Non-pigmented ciliary epithelial cell (primary cell): ENCODE data around the gene LRRC32.

Experiments used
- DNase-seq: peaks from one replicate; pipeline ENCODE4 v3.0.0-alpha.2; 2010; ENCODE audit warnings: low read depth

The LRRC32 gene

DNA sequence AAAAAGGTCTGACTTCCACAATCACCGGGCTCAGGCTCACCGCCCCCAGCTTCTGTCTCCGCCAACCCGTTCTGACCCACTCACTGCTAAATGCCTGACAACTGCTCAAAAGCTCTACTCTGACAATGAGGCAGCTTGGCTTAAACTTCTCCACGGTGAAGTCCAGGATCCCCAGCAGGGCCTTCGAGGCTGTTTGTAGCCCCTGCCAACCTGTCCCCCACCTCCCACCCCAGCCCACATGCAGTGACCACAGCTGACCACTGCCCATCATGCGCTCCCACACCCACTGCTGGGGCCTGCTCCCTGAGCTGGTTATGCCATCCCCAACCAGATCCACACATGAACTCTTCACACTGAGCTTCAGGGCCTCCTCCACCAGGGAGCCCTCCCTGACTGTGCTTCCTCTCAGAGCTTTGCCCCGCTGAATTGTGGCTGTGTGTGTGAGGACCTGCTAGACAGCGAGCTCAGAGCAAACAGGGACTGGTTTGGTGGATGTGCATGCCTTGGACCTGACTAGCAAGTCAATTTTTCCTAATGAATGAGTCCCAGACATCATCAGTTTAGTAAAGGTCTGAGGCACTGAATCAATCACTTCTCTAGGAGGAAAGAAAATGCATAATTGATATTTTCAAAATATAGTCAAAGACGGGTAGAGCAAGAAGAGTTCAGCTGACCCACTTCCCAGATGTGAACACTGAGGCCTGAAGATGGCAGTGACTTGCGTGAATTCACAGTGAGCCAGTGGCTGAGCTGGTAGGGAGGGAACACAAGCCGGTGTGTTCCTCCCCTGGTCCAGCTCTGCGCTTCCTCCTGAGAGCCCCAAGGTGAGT, 7.7 kb downstream of the LRRC32 start:
- no peak for DNase-seq

DNA sequence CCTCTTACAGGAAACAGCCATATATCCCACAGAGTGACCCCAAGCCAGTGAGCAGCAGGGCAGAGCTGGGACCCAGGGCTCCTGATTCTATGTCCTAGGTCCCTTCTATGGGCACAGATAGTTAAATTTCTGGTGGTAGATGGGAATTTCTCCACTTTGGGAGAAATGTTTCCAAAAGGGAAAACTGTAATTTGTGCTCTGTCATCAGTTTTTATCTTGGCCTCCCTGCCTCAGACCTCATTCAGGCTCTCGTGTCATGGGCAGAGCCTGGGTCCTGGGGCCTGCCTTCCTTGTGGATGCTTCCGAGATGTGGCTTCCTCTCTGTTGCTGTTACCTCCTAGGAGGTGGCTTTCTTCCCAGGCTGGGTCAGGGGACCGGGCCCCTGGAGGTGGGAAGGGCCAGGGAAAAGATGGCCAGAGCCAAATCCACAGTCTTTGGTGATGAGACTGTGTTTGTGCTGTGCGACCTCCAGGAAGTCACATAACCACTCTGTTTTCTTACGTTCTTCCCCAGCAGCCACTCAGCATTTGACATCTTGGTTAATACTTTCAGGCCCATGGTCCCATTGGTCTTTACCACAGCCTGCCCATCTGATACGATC, 8.6 kb downstream of the LRRC32 start:
- DNase-seq = no peak

DNA sequence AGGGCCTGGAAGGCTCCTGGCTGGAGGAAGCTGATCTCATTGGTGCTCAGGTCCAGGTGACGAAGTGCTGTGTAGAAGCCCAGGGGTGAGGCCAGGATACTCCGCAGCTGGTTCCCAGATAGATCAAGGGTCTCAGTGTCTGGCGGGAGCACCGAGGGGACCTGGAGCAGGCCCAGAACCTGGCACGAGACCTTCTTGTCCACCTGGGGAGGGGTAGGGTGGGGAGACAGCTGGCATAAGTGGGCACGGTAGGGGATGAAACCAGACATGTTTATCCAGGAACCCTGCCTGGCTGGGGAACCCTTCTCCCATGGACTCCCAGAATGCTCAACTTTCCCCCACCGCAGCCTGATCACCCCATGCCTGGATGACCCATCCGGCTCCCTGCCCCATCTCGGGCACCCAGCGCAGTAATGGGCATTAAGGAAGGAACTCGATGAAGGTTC, 9.2 kb downstream of the LRRC32 start:
- DNase-seq = no peak

DNA sequence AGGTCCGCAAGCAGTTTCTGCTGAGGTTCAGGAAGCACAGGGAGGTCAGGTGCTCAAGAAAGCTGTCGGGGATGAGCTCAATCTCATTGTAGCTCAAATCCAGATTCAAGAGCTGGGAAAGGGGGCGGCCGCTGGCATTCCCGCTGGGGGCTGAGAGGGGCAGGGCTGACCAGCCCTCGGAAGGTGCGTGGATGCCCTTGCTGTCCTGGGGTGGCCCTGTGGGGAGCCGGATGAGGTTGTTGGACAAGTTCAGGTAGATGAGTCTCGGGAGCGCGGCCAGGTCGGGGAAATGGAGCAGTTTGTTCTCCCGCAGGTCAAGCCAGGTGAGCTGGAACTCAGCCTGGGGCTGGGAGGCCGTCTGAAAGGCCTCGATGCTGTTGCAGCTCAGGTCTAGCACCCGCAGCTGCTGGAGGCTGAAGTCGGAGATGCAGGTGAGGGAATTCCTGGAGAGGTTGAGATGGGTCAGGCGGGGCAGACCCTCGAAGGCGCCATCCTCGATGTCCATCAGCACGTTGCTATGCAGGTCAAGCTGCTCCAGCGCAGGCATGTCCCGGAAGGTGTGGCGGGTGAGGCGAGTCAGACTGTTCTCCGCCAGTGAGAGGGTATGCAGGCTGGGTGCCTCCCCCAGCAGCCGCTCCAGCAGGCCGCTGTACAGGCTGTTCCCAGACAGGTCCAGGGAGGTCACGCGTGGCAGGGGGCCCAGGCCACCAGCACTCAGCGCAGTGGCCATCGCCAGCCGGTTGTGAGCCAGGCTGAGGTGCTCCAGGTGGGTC, 9.8 kb downstream of the LRRC32 start:
- DNase-seq = no peak

DNA sequence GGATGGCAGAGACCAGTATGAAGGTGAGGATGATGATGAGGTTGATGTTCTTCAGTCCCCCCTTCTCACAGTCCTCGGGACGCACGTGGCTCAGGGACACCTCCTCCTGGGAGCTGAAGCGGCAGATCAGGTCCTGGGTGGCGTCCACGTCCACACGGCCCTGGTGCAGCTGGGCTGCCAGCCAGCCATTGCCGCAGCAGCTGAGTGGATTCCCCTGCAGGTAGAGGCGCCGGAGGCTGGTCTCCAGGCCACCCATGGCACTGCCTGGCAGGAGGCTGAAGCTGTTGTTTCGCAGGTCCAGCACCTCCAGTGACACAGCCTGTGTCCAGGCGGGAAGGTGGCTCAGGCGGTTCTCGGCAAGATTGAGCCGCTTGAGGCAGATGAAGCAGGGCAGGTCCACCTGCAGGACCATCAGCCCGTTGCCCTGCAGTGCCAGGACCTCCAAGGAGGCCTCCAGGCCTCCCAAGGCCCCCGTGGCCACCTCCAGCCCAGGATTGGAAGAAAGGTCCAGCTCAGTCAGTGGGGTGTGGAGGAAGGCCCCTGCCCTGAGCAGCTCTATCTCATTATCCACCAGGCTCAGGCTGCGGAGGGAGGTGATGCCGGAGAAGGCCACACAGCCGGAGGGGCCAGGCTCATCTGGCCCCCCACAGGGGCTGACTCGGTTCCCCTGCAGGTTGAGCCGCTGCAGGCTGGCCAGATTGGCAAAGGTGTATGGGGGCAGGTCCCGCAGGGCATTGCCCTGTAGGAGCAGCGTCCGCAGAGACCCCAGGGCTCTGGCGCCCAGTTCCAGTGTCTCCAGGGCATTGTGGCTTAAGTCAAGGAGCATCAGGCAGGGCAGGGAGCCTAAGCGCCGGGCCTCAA, 10.6 kb downstream of the LRRC32 start:
- no peak for DNase-seq

DNA sequence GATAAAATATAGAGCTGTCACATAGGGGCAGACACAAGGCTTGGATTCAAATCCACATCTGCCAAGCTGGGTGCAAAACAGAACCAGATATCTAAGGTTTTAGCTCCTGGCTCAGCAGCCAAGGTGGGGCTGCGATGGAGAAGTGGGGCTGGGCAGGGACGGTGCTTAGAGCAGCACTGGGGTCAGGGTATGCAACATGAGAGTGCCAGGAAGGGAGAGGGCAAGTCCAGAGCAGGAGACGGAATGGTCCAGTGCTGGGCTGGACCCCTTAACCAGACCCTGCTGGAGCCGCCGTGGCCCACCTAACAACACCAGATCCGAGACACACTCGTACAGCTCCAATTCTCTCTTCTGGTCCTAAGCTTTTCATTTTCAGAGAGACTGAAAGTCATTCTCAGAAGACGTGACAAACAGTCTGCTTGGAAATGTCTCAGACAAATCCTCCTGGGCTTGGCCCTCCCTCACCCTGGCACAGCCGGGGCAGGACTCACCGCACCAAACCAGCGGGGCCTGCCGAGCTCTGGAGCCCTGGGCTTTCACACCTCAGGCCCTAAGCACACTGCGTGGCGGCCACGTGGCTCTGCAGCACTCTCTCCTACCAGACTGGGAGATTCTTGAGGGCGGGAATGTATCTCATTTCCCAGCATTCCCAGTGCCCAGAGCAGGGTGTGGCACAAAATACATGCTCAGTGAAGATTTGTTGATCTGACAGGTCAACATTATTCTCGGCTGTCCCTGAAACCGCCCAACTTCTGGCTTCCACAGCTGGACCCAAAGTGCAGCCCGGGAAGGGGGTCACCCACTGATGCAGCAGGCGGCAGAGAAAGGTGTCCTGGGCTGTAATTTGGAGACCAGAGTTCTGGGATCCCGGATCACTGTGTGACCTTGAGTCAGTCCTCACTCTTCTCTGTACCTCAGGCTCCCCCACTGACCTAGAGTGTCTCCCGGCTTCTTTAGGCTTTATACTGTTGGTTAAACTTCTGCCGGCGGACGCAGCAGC, 11.6 kb downstream of the LRRC32 start:
- DNase-seq = no peak

DNA sequence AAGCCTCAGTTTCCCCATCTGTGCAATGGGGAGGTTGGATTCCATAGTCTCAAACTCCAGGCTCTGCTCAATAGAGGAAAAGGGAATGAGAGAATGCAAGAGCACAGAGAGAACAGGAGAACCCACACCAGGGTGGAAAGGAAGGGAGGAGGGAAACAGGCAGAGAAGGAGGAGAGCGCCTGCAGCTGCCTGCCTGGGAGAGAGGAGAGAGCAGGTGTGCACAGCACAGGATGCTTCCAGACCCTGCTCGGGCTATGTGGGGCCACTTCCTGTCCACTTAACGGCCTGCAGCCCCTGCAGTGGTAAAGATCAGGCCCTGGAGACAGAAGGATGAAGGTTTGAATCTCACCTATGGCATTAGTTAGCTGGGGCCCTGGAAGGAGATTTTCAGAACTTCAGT, 12.3 kb downstream of the LRRC32 start:
- DNase-seq = no peak

DNA sequence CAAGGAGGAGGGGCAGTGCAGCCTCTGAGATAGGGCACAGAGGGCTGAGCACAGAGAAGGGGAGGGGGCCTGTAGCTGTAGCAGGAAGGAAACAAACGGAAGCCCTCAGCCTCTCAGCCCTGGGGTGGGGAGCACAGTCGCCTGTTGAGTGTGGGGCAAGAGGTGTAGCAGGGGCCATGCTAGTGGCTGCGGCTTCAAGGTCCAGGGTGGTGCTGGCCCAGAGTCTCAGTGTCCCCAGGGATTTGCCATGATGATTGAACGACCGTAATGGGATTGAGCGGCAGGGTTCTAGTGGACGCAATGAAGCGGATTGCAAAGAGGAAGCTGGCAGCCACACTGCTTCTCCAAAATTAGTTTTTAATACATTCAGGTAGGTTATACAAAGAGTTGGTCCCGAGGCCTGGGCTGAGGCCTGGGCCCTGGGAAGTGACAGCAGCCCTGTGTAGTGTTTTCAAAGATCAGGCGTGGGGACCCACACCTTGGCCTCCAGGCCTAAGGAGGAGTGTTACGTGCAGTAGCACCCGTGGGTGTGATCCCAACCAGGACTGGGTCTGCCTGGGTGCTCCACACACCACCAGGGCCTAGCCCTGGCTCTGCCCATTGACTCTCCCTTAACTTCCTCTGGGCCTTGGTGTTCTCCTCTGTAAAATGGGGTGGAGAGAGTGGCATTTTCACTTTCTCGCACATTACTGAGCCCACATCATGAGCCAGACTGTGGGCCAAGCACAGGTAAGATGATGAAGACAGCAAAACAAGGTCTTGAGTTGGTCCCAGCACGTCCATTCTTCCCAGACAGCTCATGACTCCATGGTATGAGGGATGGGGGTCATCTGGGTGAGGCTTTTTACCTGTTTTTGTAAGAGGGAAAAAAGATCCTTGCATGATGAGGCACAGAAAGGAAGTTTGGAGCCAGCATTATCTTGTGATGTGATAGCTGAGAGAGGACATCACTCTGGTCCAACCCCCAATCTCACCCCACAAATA, 13.1 kb downstream of the LRRC32 start:
- no peak for DNase-seq

DNA sequence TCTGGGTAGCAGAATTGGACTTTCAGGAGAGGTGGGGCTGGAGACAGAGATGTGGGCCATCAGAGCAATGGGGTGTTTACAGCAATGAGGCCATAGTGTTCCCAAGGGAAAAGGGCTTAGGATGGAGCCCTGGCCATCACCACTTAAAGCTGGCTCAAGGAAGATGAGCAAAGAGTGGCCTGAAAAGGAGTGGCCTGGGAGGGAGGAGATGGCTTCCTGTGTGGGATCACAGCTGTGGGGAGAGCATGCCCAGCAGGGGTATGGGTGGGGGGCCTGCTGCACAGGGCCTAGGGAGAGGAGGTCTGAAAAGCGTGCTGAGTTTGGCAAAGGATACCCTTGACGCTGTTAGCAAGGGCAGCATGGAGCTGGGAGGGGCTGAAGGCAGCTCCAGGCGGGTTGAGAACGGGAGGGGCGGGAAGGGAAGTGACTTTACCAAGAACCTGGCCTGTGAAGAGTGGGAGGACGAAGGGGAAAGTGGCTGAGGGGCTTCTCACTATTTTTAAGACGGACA, 13.9 kb downstream of the LRRC32 start:
- no peak for DNase-seq

DNA sequence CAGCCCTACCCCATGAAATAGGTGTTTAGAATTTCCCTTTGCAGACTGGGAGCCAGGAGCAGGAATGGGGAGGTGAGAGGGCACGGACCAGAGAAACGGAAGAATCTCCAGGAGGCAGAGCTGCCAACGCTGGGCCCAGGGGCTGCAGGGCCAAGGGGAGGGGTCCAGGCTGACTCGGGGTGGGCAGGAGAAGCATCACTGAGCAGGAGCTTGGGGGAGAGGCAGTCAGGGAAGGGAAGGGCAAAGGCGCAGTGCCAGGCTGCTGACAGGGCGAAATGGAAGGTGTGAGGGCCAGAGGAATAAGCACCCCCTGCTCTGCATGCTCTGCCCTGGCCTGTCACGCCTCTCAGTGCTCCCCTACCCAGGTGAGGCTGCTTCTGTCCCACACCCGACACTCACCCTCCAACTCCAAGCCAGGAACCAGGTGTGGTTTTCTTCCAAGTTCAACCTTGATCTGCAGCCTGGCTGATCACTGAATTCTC, 14.5 kb downstream of the LRRC32 start:
- no peak for DNase-seq

DNA sequence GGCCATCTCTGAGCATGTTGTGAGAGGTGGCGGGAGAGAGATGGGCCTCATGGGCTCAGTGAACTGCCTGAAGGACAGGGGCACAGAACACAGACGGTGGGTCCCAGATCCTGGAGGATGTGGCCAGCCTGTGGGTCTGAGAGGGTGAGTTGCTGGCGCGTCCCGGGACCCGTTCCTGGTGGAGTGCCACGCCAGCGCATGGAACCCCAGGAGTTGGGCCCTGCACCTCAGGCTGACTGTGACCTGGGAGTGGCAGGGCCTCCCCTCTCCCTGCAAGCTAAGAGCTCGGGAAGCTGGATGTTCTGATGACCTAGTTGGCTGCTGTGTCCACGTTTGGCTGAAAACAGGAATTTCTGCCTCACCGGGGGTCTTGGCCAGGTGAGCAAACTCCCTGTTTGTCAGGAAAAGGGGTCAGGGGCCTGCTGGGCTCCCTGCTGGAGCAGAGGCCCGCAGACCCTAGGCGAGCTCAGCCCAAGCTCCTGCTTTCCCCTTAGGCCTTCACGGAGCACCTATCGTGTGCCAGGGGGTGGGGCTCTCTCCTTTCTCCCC, 15.0 kb downstream of the LRRC32 start:
- no peak for DNase-seq

DNA sequence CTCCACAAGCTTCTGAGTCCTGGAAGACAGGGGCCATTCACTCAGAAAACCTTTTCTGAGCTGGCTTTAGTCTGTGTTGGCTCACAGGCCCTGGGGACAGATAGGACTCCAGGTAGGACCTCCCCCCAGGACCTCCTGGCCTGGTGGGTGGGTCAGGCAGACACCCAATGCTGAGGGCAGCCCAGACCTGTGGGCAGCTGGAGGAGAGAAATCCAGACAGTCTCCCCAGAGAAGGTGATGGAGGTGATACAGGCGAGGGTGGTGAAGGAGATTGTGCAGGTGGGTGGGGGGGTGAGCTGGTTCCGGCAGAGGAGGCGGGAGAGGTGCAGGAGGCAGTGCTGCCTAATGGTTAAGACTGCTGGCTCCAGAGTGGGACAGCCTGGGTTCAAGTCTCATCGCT, 15.6 kb downstream of the LRRC32 start:
- DNase-seq = no peak

DNA sequence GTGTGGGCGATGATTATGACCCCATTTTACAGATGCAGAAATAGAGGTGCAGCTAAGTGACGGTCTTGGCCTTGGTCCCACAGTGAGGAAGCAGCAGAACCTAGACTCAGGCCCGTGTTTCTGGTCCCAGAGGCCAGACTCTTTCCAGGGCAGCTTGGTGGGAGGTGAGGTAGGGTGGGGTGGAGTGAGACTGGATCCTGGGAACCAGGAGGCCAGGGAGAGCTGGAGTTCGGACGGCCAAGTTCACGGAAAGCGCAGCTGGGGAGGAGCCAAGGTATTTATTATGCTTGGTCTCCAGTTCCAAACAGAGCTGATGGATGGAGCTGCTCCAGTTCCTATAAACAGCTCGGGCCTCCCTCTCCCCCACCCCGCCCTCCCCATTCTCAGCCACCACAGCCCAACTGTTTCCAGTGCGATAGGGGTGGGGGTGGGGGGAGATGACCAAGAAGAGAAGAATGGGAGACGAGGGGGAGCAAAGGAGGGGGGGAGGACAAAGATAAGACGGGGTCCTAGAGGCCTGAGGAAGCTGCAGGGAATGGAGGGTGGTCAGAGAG, 16.2 kb downstream of the LRRC32 start:
- no peak for DNase-seq

DNA sequence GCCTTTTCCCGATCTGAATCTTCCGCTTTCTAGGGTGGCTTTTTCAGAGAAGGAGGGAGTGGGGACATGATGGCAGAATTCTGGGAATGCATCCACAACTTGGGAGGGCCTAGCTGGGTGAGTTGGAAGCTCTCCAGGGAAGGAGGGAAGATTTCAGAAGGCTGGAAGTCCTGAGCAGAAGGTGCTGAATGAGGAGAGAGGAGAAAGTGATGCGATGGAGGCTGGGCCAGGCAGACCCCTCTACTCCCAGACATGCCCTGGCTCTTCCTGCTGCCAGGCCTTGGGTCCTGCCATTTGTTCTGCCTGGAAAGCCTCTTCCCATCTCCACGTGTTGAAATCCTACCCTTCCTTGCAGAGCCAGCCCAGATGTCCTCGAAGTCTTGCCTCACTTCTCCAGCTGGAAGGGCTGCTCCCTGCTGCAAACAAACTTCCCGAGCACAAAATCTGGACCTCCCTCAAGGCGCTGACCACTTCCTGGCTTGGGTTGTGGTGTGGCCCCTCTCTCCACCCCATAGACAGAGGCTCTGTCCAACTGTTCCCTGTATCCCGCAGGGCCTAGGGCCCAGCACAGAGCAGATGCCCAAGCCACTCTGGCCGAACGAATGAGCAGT, 16.8 kb downstream of the LRRC32 start:
- no peak for DNase-seq

DNA sequence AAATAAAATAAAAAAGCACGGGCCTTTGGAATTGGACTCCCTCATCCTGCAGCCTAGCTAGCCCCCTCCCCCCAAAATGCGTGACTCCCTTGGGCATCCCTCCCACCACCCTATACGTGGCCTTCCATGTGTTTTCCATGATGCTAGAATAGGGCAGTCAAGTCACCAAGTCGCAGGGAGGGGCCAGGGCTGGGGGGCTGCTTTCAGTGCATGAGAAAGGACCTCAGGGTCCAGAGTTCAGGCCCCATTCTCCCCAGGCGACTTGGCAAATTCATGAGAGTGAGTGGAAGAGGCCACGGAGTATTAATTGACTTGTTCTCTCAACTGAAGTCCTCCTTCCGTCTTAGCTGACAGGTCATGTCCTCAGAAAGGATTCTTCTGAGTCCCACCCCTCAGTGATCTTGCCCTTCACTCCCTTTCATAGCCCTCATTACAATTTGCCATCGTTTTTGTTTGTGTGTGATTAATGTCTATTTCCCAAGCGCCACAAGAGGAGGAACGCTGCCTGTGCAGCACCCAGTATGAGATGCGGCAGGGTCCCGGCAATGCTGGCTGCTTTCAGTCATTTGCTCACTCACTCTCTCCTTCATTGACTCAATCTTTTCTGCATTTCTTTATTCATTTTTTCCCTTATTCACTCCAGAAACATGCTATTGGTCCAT, 17.4 kb downstream of the LRRC32 start:
- no peak for DNase-seq

DNA sequence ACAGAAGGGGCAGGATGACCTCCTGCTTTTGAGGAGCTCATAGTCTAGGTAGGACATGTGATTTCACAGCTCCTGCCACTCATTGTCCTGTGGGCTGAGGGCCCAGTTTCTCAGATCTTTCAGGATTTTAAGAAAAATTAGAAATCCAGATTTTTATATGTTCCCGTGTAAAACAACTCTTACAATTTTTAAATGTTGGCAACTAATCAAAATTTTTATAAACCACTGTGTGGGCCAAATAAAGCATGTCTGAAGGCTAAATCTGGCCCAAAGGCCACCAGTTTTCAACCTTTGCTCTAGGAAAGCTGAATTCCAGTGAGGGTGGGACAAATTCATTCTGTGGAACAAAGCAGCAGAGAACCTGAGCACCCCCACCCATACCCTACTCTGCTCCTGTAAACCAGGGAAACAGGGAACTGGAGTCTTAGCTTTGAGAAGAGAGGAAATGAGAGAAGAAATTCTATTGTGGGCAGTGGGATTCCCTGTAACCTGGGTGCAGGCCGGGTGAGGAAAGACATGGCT, 20.6 kb downstream of the LRRC32 start:
- no peak for DNase-seq

DNA sequence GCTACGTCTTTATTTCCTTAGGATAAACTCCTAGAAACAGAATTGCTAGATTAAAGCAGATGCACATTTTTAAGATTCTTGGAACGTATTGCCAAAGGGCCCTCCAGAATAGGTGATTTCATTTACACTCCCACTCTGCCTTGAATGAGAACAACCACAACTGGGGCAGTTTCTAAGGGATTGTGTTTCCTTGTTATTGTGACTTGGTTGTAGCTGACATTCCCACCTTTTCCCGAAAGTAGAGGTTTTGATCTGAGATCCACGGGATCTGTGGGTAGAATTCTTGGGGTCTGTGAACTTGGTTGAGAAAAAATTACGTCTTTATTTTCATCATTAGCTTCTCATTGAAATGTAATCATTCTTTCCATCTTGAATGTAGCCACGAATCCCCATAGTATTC, 21.5 kb downstream of the LRRC32 start:
- no peak for DNase-seq
